SU-DHL-6 (cell line): Measurements from ENCODE around the gene OMA1.

Experiments used
- H2AFZ ChIP-seq: fragments of 200-600 bp; sonication (generic); 2 replicates; pipeline ENCODE4 v1.6.1; 2014; ENCODE audit warnings: low read depth, mild to moderate bottlenecking, moderate library complexity, mixed read lengths, antibody characterized with exemption, low read length; ENCODE audit not compliant: severe bottlenecking
- H3F3A ChIP-seq: fragments of 200-600 bp; shearing (Covaris generic); 2 replicates; pipeline ENCODE4 v1.6.0; 2016; ENCODE audit warnings: antibody characterized with exemption, mild to moderate bottlenecking; ENCODE audit not compliant: insufficient read depth
- H3K27ac ChIP-seq: fragments of 200-600 bp; sonication (generic); 2 replicates; pipeline ENCODE4 v1.5.1; 2016; ENCODE audit warnings: low read depth, mild to moderate bottlenecking, low read length, moderate library complexity, mixed read lengths
- H3K27me3 ChIP-seq: fragments of 200-600 bp; sonication (generic), shearing (Covaris generic); 2 replicates; pipeline ENCODE4 v1.6.0; 2014; ENCODE audit warnings: mild to moderate bottlenecking, low read length
- H3K36me3 ChIP-seq: fragments of 200-600 bp; sonication (generic); 2 replicates; pipeline ENCODE4 v1.6.1; 2014; ENCODE audit warnings: mild to moderate bottlenecking, low read length, mixed read lengths
- H3K4me2 ChIP-seq: fragments of 300-600, 200-600 bp; shearing (Covaris generic), sonication (generic); 2 replicates; pipeline ENCODE4 v1.6.0; 2014; ENCODE audit warnings: low read length, low read depth, mild to moderate bottlenecking; ENCODE audit not compliant: poor library complexity, severe bottlenecking
- H3K4me3 ChIP-seq: fragments of 200-600 bp; sonication (generic); 2 replicates; pipeline ENCODE4 v1.5.1; 2014; ENCODE audit warnings: antibody characterized with exemption, low read length, mild to moderate bottlenecking, mixed read lengths; ENCODE audit not compliant: insufficient read depth, poor library complexity, severe bottlenecking
- H3K79me2 ChIP-seq: fragments of 200-600 bp; sonication (generic); 2 replicates; pipeline ENCODE4 v1.6.1; 2014; ENCODE audit warnings: mild to moderate bottlenecking, low read length, moderate library complexity; ENCODE audit not compliant: insufficient read depth
- H3K9ac ChIP-seq: fragments of 200-600 bp; sonication (generic); 2 replicates; pipeline ENCODE4 v1.7.0; 2014; ENCODE audit warnings: mild to moderate bottlenecking, low read length
- H3K9me2 ChIP-seq: fragments of 200-600 bp; sonication (generic); replicated peaks from 2 replicates; pipeline ENCODE4 v1.6.1; 2014; ENCODE audit warnings: low read length; ENCODE audit not compliant: insufficient read depth
- H3K9me3 ChIP-seq: fragments of 200-600 bp; sonication (generic); 2 replicates; pipeline ENCODE4 v1.6.1; 2014; ENCODE audit warnings: low read length, mixed read lengths; ENCODE audit not compliant: insufficient read depth
- H4K20me1 ChIP-seq: fragments of 200-600 bp; sonication (generic); 2 replicates; pipeline ENCODE4 v1.6.1; 2014; ENCODE audit warnings: low read depth, mild to moderate bottlenecking, antibody characterized with exemption, low read length, moderate library complexity, mixed read lengths
- CTCF ChIP-seq: fragments of 200-600 bp; sonication (generic); IDR thresholded peaks from one replicate; pipeline ENCODE4 v1.5.1; 2017; ENCODE audit warnings: antibody characterized with exemption, mild to moderate bottlenecking, low read length, moderate library complexity; ENCODE audit not compliant: insufficient read depth, poor library complexity, severe bottlenecking
- EZH2phosphoT487 ChIP-seq: fragments of 200-600 bp; sonication (generic), shearing (Covaris generic); conservative IDR thresholded peaks from 2 replicates; pipeline ENCODE4 v1.6.1; 2018; ENCODE audit warnings: mild to moderate bottlenecking, antibody characterized with exemption, low read length, moderate library complexity, mixed read lengths

Gene OMA1

DNA sequence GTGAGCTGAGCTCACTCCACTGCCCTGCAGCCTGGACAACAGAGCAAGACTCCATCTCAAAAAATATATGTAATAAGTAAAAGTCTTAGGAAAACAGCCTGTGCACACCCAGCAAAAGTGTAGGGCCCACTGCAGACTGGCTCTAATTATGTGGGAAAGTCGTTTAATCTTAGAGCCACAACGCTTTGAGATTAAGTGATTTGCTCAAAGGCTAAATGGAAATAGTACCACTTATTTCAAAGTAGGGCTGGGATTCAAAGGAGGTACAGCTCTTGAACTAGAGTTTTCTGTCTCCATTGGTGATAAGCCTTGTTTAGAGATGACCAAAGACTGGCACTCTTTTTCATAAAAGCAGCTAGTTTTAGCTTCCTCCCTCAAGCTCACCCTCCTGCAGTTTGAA is 28.3 kb upstream of the OMA1 start:
- Histone ChIP-seq H3K9ac (no peak overlapping the region), H3K9me2 (no peaks in the 10 kb centered on the region), H4K20me1 (no peaks in the 10 kb centered on the region), H3K9me3 (no peaks in the 10 kb centered on the region), H2AFZ (no peak overlapping the region), H3K79me2 (no peaks in the 10 kb centered on the region), H3K27me3 (no peaks in the 10 kb centered on the region; the same call in 1 of the 2 replicates), H3K27ac (no peak overlapping the region), H3K4me3 (no peak overlapping the region), H3K4me2 (no peak overlapping the region), H3F3A (no peaks in the 10 kb centered on the region), H3K36me3 (no peaks in the 10 kb centered on the region)
- TF ChIP-seq CTCF (no peak), EZH2phosphoT487 (no peak)

DNA sequence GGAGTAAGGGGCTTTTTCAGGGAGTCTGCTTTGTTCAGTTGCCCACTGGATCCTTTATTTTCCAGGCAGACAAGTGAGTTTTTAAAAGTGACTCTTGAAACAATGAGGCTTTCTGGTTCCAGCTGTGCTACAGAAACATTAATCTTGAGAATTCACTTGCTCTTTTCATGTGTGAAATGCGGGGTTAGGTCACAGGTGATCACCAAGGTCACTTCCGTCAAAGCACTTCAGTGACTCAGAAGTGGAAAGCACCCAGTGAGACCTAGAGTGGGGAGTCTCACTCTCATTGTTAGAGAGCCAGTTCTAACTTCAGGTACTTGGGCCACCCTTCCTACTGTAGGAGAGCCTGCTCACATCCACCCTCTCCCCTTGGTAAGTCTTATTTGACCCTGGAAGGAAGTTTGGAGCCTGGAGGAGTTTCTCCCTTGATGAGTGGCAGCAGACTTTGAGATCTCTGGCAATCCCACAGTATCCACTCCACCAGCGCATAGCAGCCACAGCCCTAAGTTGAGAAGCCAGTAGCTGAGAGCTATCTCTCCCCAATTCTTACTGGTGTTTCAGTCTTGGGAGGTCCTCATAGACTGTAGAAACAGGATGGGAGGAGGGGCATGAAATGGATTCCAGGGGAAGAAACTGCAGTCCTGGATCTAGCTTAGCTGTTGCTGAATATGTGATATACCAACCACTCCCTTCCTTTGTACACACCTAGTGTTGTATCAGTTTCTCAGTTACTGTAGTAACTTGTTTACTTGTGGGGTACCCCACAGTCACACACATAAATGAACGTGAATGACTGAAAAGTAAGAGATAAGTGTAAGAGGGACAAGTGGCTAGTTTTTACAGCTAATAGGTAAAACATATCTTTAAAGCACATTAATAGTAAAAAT is 27.4 kb upstream of the OMA1 start:
- Histone ChIP-seq H3K27ac (no peak overlapping the region), H3K9ac (no peak overlapping the region), H3K79me2 (no peaks in the 10 kb centered on the region), H3K9me2 (no peaks in the 10 kb centered on the region), H3K36me3 (no peaks in the 10 kb centered on the region), H3K4me2 (no peak overlapping the region), H2AFZ (no peak overlapping the region), H3K4me3 (no peak overlapping the region), H3K27me3 (no peaks in the 10 kb centered on the region; the same call in 1 of the 2 replicates), H3K9me3 (no peaks in the 10 kb centered on the region), H3F3A (no peaks in the 10 kb centered on the region), H4K20me1 (no peaks in the 10 kb centered on the region)
- TF ChIP-seq CTCF = no peak
- no peak for TF ChIP-seq EZH2phosphoT487

DNA sequence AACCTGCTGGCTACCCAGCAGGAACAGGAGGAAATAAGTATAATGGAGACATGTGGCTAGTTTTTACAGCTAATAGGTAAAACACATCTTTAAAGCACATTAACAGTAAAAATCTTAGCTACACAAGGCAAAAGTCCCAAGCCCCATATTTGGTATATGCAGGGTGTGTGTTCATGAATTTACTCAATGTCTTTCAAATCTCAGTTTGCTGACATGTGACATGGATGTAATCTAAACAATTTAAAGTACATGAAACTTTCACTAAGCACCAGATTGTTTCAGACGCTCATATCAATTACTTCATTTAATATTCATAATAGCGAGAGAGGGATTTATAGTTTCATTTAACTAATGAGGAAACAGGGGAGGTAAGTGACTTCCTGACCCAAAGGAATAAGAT is 26.6 kb upstream of the OMA1 start:
- Histone ChIP-seq H3K4me2 (no peak overlapping the region), H3K27me3 (no peaks in the 10 kb centered on the region; the same call in 1 of the 2 replicates), H3K36me3 (no peaks in the 10 kb centered on the region), H3K9me2 (no peaks in the 10 kb centered on the region), H3F3A (no peaks in the 10 kb centered on the region), H3K27ac (no peak overlapping the region), H3K4me3 (no peak overlapping the region), H2AFZ (no peak overlapping the region), H3K9me3 (no peaks in the 10 kb centered on the region), H3K79me2 (no peaks in the 10 kb centered on the region), H3K9ac (no peak overlapping the region), H4K20me1 (no peaks in the 10 kb centered on the region)
- TF ChIP-seq EZH2phosphoT487 (no peak), CTCF (no peak)
